ENCODE data around the gene AMH. TPM values are rescaled to one million over a fixed set of nuclear protein-coding genes. Genes with fewer than 3 reads are reported as not detected.

AMH gene
- total RNA-seq, 2 experiments from 2014 or later, result 14.8 to 49.7 TPM

DNA sequence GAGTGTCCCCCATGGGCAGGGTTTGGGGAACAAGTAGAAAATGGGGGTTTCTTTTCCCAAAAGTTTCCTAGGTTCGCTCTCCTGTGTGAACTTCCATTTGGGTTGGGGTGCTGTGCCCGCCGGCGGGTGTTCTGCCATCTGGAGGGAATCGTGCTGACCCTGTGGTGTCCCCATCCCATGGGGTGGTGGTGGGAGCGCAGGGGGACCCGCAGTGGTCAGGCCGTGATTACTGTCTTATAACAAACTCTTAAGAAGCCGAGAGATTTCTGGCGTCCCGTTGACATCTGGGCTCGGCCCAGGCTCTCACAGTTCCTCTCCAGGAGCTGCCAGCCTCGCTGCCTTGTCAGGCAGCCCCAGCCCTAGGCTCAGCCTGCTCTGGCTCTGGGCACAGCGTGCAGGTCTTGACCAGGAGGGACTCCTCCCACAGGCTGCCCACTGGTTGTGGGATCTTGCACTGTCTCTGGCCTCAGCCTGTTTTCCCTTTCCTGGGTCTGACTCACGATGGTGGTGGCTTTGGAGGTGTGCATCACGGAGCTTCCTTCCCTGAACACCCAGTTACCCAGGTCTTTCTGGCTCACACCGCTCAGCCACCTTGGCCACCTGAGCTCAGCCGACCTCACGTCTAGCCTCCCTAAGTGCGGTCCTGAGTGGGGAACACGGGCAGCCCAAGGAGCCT lies 47.5 kb upstream of the AMH start:
- no peaks in the 10 kb centered on the region for H3K79me2 ChIP-seq (ENCODE audit: insufficient read depth, low read depth, low read length)
- CTCF ChIA-PET (ENCODE audit: unreplicated experiment), result no interaction called here
- no peaks in the 10 kb centered on the region for H3K9me3 ChIP-seq (ENCODE audit: low read length)
- H3K4me3 ChIP-seq (ENCODE audit: low read depth, low read length, poor library complexity, severe bottlenecking), result no peak overlapping the region
- no peaks in the 10 kb centered on the region for H3K4me1 ChIP-seq (ENCODE audit: insufficient read depth, low read length, poor library complexity, severe bottlenecking)
- TF ChIP-seq, protein P1, sequence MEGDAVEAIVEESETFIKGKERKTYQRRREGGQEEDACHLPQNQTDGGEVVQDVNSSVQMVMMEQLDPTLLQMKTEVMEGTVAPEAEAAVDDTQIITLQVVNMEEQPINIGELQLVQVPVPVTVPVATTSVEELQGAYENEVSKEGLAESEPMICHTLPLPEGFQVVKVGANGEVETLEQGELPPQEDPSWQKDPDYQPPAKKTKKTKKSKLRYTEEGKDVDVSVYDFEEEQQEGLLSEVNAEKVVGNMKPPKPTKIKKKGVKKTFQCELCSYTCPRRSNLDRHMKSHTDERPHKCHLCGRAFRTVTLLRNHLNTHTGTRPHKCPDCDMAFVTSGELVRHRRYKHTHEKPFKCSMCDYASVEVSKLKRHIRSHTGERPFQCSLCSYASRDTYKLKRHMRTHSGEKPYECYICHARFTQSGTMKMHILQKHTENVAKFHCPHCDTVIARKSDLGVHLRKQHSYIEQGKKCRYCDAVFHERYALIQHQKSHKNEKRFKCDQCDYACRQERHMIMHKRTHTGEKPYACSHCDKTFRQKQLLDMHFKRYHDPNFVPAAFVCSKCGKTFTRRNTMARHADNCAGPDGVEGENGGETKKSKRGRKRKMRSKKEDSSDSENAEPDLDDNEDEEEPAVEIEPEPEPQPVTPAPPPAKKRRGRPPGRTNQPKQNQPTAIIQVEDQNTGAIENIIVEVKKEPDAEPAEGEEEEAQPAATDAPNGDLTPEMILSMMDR (conservative IDR thresholded peaks at IDR 0.05; ENCODE audit: low read length), result no peak
- no peak for TF ChIP-seq EZH2phosphoT487 (IDR thresholded peaks at IDR 0.05; ENCODE audit: borderline replicate concordance, low read depth, low read length)
- DNase-seq (ENCODE audit: low spot score), result no peak
- no peak overlapping the region for H3K4me2 ChIP-seq (ENCODE audit: low read length)
- H3K27ac ChIP-seq (ENCODE audit: low read depth, low read length, poor library complexity, severe bottlenecking), result no peak overlapping the region
- no peaks in the 10 kb centered on the region for H4K20me1 ChIP-seq (ENCODE audit: insufficient read depth, low read length)
- intact Hi-C loops (cut with micrococcal nuclease; ENCODE audit: unreplicated experiment), result no loop called here
- peaks cover 37% of the 10 kb centered on the region for H3K36me3 ChIP-seq (ENCODE audit: insufficient read depth, low read length)
- no peak overlapping the region for H2AFZ ChIP-seq (ENCODE audit: low read length)
- no peaks in the 10 kb centered on the region for H3K9me2 ChIP-seq (ENCODE audit: insufficient read depth, low read length)
- POLR2A ChIA-PET, result interaction anchor here (0.6 kb wide), 1 partner anchor 26 kb away, joined by 9 read pairs; no protein-coding TSS in a partner anchor
- TSS peak; percentile 45 for BruUV-seq (replicated peaks)

DNA sequence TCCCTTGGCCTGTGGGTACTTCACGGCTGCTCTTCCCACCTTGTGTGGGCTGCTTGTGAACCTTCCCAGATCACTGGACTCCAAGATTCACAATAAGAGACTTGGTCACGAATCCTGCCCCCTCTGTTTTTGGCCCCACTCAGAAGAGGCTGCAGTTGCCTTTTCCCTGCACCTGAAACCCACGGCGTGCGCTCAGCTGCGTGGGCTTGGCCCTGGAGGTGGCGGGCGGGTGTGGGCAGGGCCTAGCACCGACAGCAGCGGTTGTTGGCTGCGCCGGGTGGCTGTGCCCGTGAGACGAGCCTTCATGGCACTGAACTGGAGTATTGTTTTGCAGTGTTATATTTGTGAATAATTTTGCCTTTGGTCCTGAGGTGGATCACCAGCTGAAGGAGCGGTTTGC lies 46.8 kb upstream of the AMH start:
- CTCF ChIA-PET (ENCODE audit: unreplicated experiment), result no interaction called here
- no peak overlapping the region for H2AFZ ChIP-seq (ENCODE audit: low read length)
- H4K20me1 ChIP-seq (ENCODE audit: insufficient read depth, low read length), result no peaks in the 10 kb centered on the region
- H3K9me3 ChIP-seq (ENCODE audit: low read length), result no peaks in the 10 kb centered on the region
- H3K79me2 ChIP-seq (ENCODE audit: insufficient read depth, low read depth, low read length), result no peaks in the 10 kb centered on the region
- H3K36me3 ChIP-seq (ENCODE audit: insufficient read depth, low read length), result peaks cover 37% of the 10 kb centered on the region
- intact Hi-C loops (cut with micrococcal nuclease; ENCODE audit: unreplicated experiment), result no loop called here
- no peak for DNase-seq (ENCODE audit: low spot score)
- no peaks in the 10 kb centered on the region for H3K4me1 ChIP-seq (ENCODE audit: insufficient read depth, low read length, poor library complexity, severe bottlenecking)
- H3K27ac ChIP-seq (ENCODE audit: low read depth, low read length, poor library complexity, severe bottlenecking), result no peak overlapping the region
- H3K9me2 ChIP-seq (ENCODE audit: insufficient read depth, low read length), result no peaks in the 10 kb centered on the region
- no peak overlapping the region for H3K4me2 ChIP-seq (ENCODE audit: low read length)
- no peak for TF ChIP-seq EZH2phosphoT487 (IDR thresholded peaks at IDR 0.05; ENCODE audit: borderline replicate concordance, low read depth, low read length)
- TF ChIP-seq, protein P1 (conservative IDR thresholded peaks at IDR 0.05; ENCODE audit: low read length), result no peak
- no peak overlapping the region for H3K4me3 ChIP-seq (ENCODE audit: low read depth, low read length, poor library complexity, severe bottlenecking)
- POLR2A ChIA-PET, result interaction anchor here (0.6 kb wide), 1 partner anchor 26 kb away, joined by 9 read pairs; no protein-coding TSS in a partner anchor
- no TSS peak for BruUV-seq (replicated peaks)

GRCh38 chr19:2207008-2207407 lies 42.1 kb upstream of the AMH start:
- TF ChIP-seq, protein P1 (conservative IDR thresholded peaks at IDR 0.05; ENCODE audit: low read length), result no peak
- TF ChIP-seq EZH2phosphoT487 (IDR thresholded peaks at IDR 0.05; ENCODE audit: borderline replicate concordance, low read depth, low read length), result no peak
- Histone ChIP-seq H3K79me2 (ENCODE audit: insufficient read depth, low read depth, low read length) (no peaks in the 10 kb centered on the region), H3K9me2 (ENCODE audit: insufficient read depth, low read length) (no peaks in the 10 kb centered on the region), H2AFZ (ENCODE audit: low read length) (no peak overlapping the region), H3K4me2 (ENCODE audit: low read length) (no peak overlapping the region), H3K4me3 (ENCODE audit: low read depth, low read length, poor library complexity, severe bottlenecking) (no peak overlapping the region), H3K9me3 (ENCODE audit: low read length) (no peaks in the 10 kb centered on the region), H3K27ac (ENCODE audit: low read depth, low read length, poor library complexity, severe bottlenecking) (no peak overlapping the region), H4K20me1 (ENCODE audit: insufficient read depth, low read length) (no peaks in the 10 kb centered on the region), H3K36me3 (ENCODE audit: insufficient read depth, low read length) (peaks cover 75% of the 10 kb centered on the region), H3K4me1 (ENCODE audit: insufficient read depth, low read length, poor library complexity, severe bottlenecking) (no peaks in the 10 kb centered on the region)
- POLR2A ChIA-PET, result no interaction called here
- DNase-seq (ENCODE audit: low spot score), result no peak
- CTCF ChIA-PET (ENCODE audit: unreplicated experiment), result no interaction called here
- intact Hi-C loops (cut with micrococcal nuclease; ENCODE audit: unreplicated experiment), result no loop called here
- no TSS peak for BruUV-seq (replicated peaks)
